ENCODE results near the gene STX16. TPM values are rescaled to one million over a fixed set of nuclear protein-coding genes. Genes with fewer than 3 reads are reported as not detected.

The STX16 gene
- total RNA-seq, 1 experiment from 2014 or later, result 86.0 TPM

DNA sequence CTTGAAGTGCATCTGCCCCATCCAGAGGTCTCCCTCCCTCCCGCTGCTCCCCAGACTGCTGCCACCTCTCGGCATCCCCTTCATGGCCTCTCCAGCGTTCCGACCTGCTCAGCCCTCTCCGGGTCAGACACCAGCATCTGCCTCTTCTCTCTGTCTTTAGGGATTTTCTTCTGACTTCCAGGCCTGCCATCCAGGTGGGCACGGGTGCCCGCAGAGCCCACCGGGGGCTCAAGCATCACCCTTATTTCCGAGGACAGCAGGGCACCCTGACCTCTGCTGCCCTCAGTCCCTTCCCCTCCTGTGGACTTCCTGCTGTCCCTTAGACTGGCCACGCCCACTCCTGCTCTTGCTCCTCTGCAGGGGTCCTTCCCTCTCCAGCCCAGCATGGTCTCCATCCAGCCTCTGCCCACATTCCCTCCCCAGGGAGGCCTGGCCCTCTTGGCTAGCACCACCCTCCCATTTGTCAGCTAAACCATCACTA, 44.9 kb downstream of the STX16 start:
- TF ChIP-seq, protein P1, sequence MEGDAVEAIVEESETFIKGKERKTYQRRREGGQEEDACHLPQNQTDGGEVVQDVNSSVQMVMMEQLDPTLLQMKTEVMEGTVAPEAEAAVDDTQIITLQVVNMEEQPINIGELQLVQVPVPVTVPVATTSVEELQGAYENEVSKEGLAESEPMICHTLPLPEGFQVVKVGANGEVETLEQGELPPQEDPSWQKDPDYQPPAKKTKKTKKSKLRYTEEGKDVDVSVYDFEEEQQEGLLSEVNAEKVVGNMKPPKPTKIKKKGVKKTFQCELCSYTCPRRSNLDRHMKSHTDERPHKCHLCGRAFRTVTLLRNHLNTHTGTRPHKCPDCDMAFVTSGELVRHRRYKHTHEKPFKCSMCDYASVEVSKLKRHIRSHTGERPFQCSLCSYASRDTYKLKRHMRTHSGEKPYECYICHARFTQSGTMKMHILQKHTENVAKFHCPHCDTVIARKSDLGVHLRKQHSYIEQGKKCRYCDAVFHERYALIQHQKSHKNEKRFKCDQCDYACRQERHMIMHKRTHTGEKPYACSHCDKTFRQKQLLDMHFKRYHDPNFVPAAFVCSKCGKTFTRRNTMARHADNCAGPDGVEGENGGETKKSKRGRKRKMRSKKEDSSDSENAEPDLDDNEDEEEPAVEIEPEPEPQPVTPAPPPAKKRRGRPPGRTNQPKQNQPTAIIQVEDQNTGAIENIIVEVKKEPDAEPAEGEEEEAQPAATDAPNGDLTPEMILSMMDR (IDR thresholded peaks at IDR 0.05; ENCODE audit: unreplicated experiment), result no peak
- Mint-ChIP-seq H3K36me3 (ENCODE audit: insufficient read depth, unreplicated experiment) (peaks cover 12% of the 10 kb centered on the region), H3K4me3 (ENCODE audit: low read depth, unreplicated experiment) (no peak overlapping the region), H3K27ac (ENCODE audit: unreplicated experiment) (no peak overlapping the region), H3K9me3 (ENCODE audit: low read depth, unreplicated experiment) (no peaks in the 10 kb centered on the region), H3K4me1 (ENCODE audit: low read depth, unreplicated experiment) (no peaks in the 10 kb centered on the region), H3K27me3 (ENCODE audit: unreplicated experiment) (no peaks in the 10 kb centered on the region)
- intact Hi-C loops (cut with micrococcal nuclease; ENCODE audit: unreplicated experiment), result no loop called here
- no TSS peak for BruUV-seq (replicated peaks)
- no peak for DNase-seq
- CTCF ChIA-PET, result interaction anchor here (0.9 to 1.6 kb wide), 2 partner anchors 11 to 14 kb away, joined by 3 read pairs; no protein-coding TSS in a partner anchor

DNA sequence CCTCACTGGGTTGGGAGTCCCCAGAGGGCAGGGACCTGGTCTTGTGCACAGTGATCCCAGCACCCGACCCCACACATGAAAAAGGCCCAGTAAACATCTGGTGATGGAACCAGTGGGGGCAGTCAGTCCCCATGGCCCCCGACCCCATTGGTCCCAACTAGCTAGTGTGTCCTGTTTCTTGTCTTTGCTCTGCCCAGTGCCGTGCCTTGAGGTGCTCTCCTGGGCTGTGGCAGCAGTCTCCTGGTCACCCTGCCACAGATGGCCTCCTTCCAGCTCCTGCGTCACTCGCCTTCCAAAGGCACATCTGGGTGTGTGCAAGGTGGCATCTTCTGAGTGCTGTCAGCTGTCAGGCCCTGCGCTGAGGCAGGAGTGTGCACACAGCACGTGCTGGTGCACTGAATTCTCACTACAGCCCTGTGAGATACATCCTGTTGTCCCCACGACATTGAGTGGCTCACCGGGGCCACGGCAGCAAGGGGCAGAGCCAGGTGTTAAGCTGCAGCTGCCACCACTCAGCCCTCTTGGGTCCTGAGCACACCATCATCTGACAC, 45.4 kb downstream of the STX16 start:
- H3K4me3 Mint-ChIP-seq (ENCODE audit: low read depth, unreplicated experiment), result no peak overlapping the region
- H3K27me3 Mint-ChIP-seq (ENCODE audit: unreplicated experiment), result no peaks in the 10 kb centered on the region
- H3K4me1 Mint-ChIP-seq (ENCODE audit: low read depth, unreplicated experiment), result no peaks in the 10 kb centered on the region
- intact Hi-C loops (cut with micrococcal nuclease; ENCODE audit: unreplicated experiment), result no loop called here
- CTCF ChIA-PET, result interaction anchor here (0.9 to 1.6 kb wide), 2 partner anchors 10 to 14 kb away, joined by 3 read pairs; no protein-coding TSS in a partner anchor
- H3K9me3 Mint-ChIP-seq (ENCODE audit: low read depth, unreplicated experiment), result no peaks in the 10 kb centered on the region
- no peak overlapping the region for H3K27ac Mint-ChIP-seq (ENCODE audit: unreplicated experiment)
- TF ChIP-seq, protein P1 (IDR thresholded peaks at IDR 0.05; ENCODE audit: unreplicated experiment), result no peak
- peaks cover 12% of the 10 kb centered on the region for H3K36me3 Mint-ChIP-seq (ENCODE audit: insufficient read depth, unreplicated experiment)
- no peak for DNase-seq
- BruUV-seq (replicated peaks), result no TSS peak

DNA sequence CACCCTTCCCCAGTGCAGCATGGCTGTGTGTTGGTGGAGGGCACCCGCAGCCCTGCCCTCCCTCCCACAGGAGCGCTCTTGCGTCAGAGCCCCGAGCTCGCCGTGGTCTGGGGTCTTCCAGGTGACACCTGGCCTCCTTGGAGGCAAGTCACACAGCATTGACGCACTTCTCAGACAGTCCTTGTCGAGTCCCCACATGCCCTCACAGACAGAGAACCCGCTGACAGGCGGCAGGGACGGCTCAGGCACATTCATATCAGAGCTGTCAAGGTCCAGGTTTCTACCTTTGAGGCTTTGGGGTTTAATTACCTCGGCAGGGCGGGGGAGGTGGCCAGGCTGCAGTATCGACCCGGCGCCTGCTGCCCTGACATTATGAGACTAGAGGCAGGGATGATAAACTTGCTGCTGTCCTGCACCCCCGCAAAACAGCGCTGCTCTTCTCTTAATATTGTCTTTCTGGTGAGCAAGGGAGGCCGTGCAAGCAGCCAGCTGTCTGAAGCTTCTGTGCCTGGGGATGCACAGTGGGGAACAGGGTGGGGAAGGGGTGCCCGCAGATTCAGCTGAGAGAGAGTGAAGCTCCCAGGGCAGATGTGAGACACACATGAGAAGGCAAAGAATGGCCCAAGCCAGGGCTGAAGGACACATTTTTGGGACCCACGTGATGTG, 46.3 kb downstream of the STX16 start:
- BruUV-seq (replicated peaks), result no TSS peak
- H3K4me3 Mint-ChIP-seq (ENCODE audit: low read depth, unreplicated experiment), result no peak overlapping the region
- CTCF ChIA-PET, result interaction anchor here (1.2 to 1.6 kb wide), 2 partner anchors 9 to 26 kb away, joined by 3 read pairs; no protein-coding TSS in a partner anchor
- intact Hi-C loops (cut with micrococcal nuclease; ENCODE audit: unreplicated experiment), result no loop called here
- no peaks in the 10 kb centered on the region for H3K27me3 Mint-ChIP-seq (ENCODE audit: unreplicated experiment)
- H3K27ac Mint-ChIP-seq (ENCODE audit: unreplicated experiment), result no peak overlapping the region
- TF ChIP-seq, protein P1 (IDR thresholded peaks at IDR 0.05; ENCODE audit: unreplicated experiment), result no peak
- DNase-seq, result no peak
- H3K4me1 Mint-ChIP-seq (ENCODE audit: low read depth, unreplicated experiment), result no peaks in the 10 kb centered on the region
- no peaks in the 10 kb centered on the region for H3K9me3 Mint-ChIP-seq (ENCODE audit: low read depth, unreplicated experiment)
- peaks cover 7% of the 10 kb centered on the region for H3K36me3 Mint-ChIP-seq (ENCODE audit: insufficient read depth, unreplicated experiment)

DNA sequence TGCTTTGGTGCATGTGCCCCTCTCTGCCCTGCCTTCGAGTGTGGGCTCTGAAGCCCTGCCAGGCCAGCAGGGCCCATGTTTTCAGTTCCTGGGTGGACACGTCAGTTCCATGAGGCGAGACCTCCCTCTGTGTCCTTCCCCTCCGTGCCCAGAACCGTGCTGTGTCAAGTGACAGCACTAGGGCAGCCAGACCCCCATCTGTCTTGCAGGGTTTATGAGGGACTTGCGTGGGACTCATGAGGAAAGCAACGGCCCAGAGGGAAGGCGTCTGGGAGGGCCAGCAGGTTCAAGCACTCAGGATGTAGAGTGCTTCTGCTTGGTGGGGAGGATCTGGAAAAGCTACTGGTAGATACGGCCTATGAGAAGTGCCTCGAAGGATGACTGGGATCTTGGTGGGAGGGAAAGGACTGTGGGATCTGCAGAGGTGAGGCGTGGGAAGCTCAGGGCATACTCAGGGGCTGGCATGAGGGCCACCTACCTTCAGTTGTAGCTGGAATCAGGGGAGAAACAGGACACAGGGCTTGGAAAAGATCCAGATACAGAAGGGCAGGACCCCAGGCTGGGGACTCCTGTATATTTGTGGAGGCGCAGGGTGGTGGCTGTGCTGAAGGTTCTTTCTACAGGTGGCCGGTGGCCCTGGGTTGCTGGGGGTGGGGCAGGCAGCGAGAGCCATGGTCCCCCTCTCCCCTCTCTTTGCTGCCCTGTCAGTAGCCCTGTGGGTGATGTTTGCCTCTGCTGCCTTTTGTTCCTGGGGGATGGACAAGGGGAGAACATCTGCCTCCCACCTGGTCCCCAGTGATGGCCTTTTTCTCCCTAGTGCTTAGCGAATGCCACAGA, 47.0 kb downstream of the STX16 start:
- H3K27me3 Mint-ChIP-seq (ENCODE audit: unreplicated experiment), result no peaks in the 10 kb centered on the region
- intact Hi-C loops (cut with micrococcal nuclease; ENCODE audit: unreplicated experiment), result no loop called here
- BruUV-seq (replicated peaks), result no TSS peak
- DNase-seq, result no peak
- no peaks in the 10 kb centered on the region for H3K9me3 Mint-ChIP-seq (ENCODE audit: low read depth, unreplicated experiment)
- H3K27ac Mint-ChIP-seq (ENCODE audit: unreplicated experiment), result no peak overlapping the region
- CTCF ChIA-PET, result interaction anchor here (1.2 kb wide), 1 partner anchor 25 kb away, joined by 3 read pairs; no protein-coding TSS in a partner anchor
- H3K4me1 Mint-ChIP-seq (ENCODE audit: low read depth, unreplicated experiment), result no peaks in the 10 kb centered on the region
- peaks cover 8% of the 10 kb centered on the region for H3K36me3 Mint-ChIP-seq (ENCODE audit: insufficient read depth, unreplicated experiment)
- no peak overlapping the region for H3K4me3 Mint-ChIP-seq (ENCODE audit: low read depth, unreplicated experiment)
- TF ChIP-seq, protein P1 (IDR thresholded peaks at IDR 0.05; ENCODE audit: unreplicated experiment), result no peak
